AG04450 (cell line): Measurements from ENCODE around the gene PRDM2. TPM values are rescaled to one million over a fixed set of nuclear protein-coding genes. Genes with fewer than 3 reads are reported as not detected.
A peak's percentile ranks its signal among the peaks of the same experiment; 100 is the strongest.

Experiments
- CTCF ChIA-PET: fragments of 300-600, 350-600 bp; formaldehyde crosslinking; extraction: SDS; loops from one replicate; lab custom pipeline; 2022; ENCODE audit warnings: antibody characterized with exemption, inconsistent platforms; lab: Charles Lee
- POLR2A ChIA-PET: fragments of 350-600 bp; formaldehyde crosslinking; extraction: SDS; loops from one replicate; lab custom pipeline; 2021; ENCODE audit warnings: antibody characterized with exemption, inconsistent platforms; lab: Yijun Ruan, JAX
- DNase-seq: peaks from one replicate; pipeline ENCODE4 v3.0.0-alpha.2; 2011; ENCODE audit warnings: low read depth, low spot score
- H3K27ac ChIP-seq: one replicate; pipeline ENCODE4 v1.5.1; 2012; ENCODE audit warnings: low read depth, low read length, control low read depth
- H3K27me3 ChIP-seq: one replicate; pipeline ENCODE4 v1.6.0; 2012; ENCODE audit warnings: low read length; ENCODE audit not compliant: control insufficient read depth, insufficient read depth
- H3K4me3 ChIP-seq: 2 replicates; pipeline ENCODE4 v1.5.1; 2011; ENCODE audit warnings: mild to moderate bottlenecking, low read depth, low read length, control low read depth
- H3K9me3 ChIP-seq: 2 replicates; pipeline ENCODE4 v1.5.1; 2012; ENCODE audit warnings: low read length; ENCODE audit not compliant: control insufficient read depth, insufficient read depth
- polyA plus RNA-seq: library from polyadenylated mRNA; depleted of rRNA; stranded (reverse); fragments of >200 nt; gene quantifications from 2 replicates; pipeline ENCODE4 v1.2.3, GENCODE V29; 2011
- TF ChIP-seq, protein P1 (sequence below): IDR thresholded peaks from 2 replicates; pipeline ENCODE4 v1.5.1; 2011; ENCODE audit warnings: low read depth, low read length, control low read depth, inconsistent platforms

Gene PRDM2
- polyA plus RNA-seq, 1 experiment, result 16.4 TPM

DNA sequence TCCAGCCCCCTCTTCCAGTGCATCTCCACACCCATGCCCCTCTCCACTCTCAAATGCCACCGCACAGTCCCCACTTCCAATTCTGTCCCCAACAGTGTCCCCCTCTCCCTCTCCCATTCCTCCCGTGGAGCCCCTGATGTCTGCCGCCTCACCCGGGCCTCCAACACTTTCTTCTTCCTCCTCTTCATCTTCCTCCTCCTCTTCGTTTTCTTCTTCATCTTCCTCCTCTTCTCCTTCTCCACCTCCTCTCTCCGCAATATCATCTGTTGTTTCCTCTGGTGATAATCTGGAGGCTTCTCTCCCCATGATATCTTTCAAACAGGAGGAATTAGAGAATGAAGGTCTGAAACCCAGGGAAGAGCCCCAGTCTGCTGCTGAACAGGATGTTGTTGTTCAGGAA, 80.8 kb downstream of the PRDM2 start:
- H3K4me3 ChIP-seq, result no peak overlapping the region
- TF ChIP-seq, protein P1, sequence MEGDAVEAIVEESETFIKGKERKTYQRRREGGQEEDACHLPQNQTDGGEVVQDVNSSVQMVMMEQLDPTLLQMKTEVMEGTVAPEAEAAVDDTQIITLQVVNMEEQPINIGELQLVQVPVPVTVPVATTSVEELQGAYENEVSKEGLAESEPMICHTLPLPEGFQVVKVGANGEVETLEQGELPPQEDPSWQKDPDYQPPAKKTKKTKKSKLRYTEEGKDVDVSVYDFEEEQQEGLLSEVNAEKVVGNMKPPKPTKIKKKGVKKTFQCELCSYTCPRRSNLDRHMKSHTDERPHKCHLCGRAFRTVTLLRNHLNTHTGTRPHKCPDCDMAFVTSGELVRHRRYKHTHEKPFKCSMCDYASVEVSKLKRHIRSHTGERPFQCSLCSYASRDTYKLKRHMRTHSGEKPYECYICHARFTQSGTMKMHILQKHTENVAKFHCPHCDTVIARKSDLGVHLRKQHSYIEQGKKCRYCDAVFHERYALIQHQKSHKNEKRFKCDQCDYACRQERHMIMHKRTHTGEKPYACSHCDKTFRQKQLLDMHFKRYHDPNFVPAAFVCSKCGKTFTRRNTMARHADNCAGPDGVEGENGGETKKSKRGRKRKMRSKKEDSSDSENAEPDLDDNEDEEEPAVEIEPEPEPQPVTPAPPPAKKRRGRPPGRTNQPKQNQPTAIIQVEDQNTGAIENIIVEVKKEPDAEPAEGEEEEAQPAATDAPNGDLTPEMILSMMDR, result no peak
- 0 out of 2 replicates have a peak, but pooled peaks cover 2% of the 10 kb centered on the region for H3K9me3 ChIP-seq
- ChIA-PET CTCF (interaction anchor here (0.6 kb wide), 1 partner anchor 54 kb away, joined by 3 read pairs; no protein-coding TSS in a partner anchor), POLR2A (no interaction called here)
- no peak for DNase-seq
- no peak overlapping the region for H3K27ac ChIP-seq
- H3K27me3 ChIP-seq, result no peaks in the 10 kb centered on the region

DNA sequence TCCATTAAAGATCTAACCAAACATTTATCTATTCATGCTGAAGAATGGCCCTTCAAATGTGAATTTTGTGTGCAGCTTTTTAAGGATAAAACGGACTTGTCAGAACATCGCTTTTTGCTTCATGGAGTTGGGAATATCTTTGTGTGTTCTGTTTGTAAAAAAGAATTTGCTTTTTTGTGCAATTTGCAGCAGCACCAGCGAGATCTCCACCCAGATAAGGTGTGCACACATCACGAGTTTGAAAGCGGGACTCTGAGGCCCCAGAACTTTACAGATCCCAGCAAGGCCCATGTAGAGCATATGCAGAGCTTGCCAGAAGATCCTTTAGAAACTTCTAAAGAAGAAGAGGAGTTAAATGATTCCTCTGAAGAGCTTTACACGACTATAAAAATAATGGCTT, 81.2 kb downstream of the PRDM2 start:
- POLR2A ChIA-PET, result interaction anchor here (2.8 kb wide), 1 partner anchor 32 kb away, joined by 18 read pairs; no protein-coding TSS in a partner anchor
- TF ChIP-seq, protein P1, result no peak
- no peak for DNase-seq
- Histone ChIP-seq H3K27me3 (no peaks in the 10 kb centered on the region), H3K27ac (peak overlapping the region; percentile 74), H3K4me3 (no peak overlapping the region), H3K9me3 (0 out of 2 replicates have a peak, but pooled peaks cover 2% of the 10 kb centered on the region)
- CTCF ChIA-PET, result interaction anchor here (0.6 to 1.3 kb wide), 2 partner anchors 16 to 55 kb away, joined by 3 to 4 read pairs; no protein-coding TSS in a partner anchor

- Histone ChIP-seq H3K4me3 (peak overlapping the region; percentile 8; the same call in 1 of the 2 replicates), H3K27ac (peak overlapping the region; percentile 74), H3K9me3 (0 out of 2 replicates have a peak, but pooled peaks cover 2% of the 10 kb centered on the region), H3K27me3 (no peaks in the 10 kb centered on the region)
- POLR2A ChIA-PET, result interaction anchor here (0.8 to 2.8 kb wide), 2 partner anchors 33 to 81 kb away, joined by 4 to 18 read pairs; no protein-coding TSS in a partner anchor
- peak; percentile 48 for DNase-seq
- CTCF ChIA-PET, result interaction anchor here (1.0 to 1.4 kb wide), 4 partner anchors 14 to 33 kb away, joined by 3 to 4 read pairs (median 4); no protein-coding TSS in a partner anchor
- TF ChIP-seq, protein P1, result no peak
Measured at GRCh38 chr1:13781907-13782633, 82.1 kb downstream of the PRDM2 start.

GRCh38 chr1:13782634-13783360, 82.8 kb downstream of the PRDM2 start:
- CTCF ChIA-PET, result interaction anchor here (0.8 to 1.4 kb wide), 6 partner anchors 13 to 34 kb away, joined by 3 to 4 read pairs (median 4); no protein-coding TSS in a partner anchor
- Histone ChIP-seq H3K27me3 (no peaks in the 10 kb centered on the region), H3K9me3 (0 out of 2 replicates have a peak, but pooled peaks cover 2% of the 10 kb centered on the region), H3K4me3 (no peak overlapping the region), H3K27ac (peak overlapping the region; percentile 74)
- POLR2A ChIA-PET, result interaction anchor here (2.8 kb wide), 1 partner anchor 33 kb away, joined by 18 read pairs; no protein-coding TSS in a partner anchor
- DNase-seq, result no peak
- TF ChIP-seq, protein P1, result no peak
